ENCODE measurements around the gene GALNT6.

Gene GALNT6

GRCh38 chr12:51391283-51392123, at the start of gene GALNT6:
Gene GALNT6, minus strand, starts transcription at chr12:51391406. Its CDS starts 11,625 bp downstream, at chr12:51379781.
- Histone ChIP-seq H3K27me3 (ENCODE audit: control insufficient read depth, insufficient read depth, low read length) (no peaks in the 10 kb centered on the region), H3K9ac (ENCODE audit: low read depth, low read length) (peak within 1 kb of the TSS; percentile 75), H3K27ac (ENCODE audit: low read depth, low read length) (peak within 1 kb of the TSS; percentile 44), H3K4me3 (ENCODE audit: low read depth, low read length) (peak within 1 kb of the TSS; percentile 80), H3K9me3 (ENCODE audit: control insufficient read depth, insufficient read depth, low read length) (no peaks in the 10 kb centered on the region), H3K4me1 (ENCODE audit: control insufficient read depth, insufficient read depth, low read length) (peaks cover 27% of the 10 kb centered on the region), H3K36me3 (ENCODE audit: control insufficient read depth, insufficient read depth, low read length) (peaks cover 15% of the 10 kb centered on the region)

- Histone ChIP-seq H3K9me3 (ENCODE audit: control insufficient read depth, insufficient read depth, low read length) (no peaks in the 10 kb centered on the region), H3K27ac (ENCODE audit: low read depth, low read length) (no peak overlapping the region), H3K4me1 (ENCODE audit: control insufficient read depth, insufficient read depth, low read length) (peaks cover 7% of the 10 kb centered on the region), H3K27me3 (ENCODE audit: control insufficient read depth, insufficient read depth, low read length) (no peaks in the 10 kb centered on the region), H3K36me3 (ENCODE audit: control insufficient read depth, insufficient read depth, low read length) (no peaks in the 10 kb centered on the region), H3K4me3 (ENCODE audit: low read depth, low read length) (no peak overlapping the region), H3K9ac (ENCODE audit: low read depth, low read length) (no peak overlapping the region)
Measured at GRCh38 chr12:51439330-51439729, 48.1 kb upstream of the GALNT6 start.

GRCh38 chr12:51437431-51437830, 46.2 kb upstream of the GALNT6 start:
- H3K4me1 ChIP-seq (ENCODE audit: control insufficient read depth, insufficient read depth, low read length): peaks cover 20% of the 10 kb centered on the region
- no peak overlapping the region for H3K9ac ChIP-seq (ENCODE audit: low read depth, low read length)
- H3K27me3 ChIP-seq (ENCODE audit: control insufficient read depth, insufficient read depth, low read length): no peaks in the 10 kb centered on the region
- H3K36me3 ChIP-seq (ENCODE audit: control insufficient read depth, insufficient read depth, low read length): no peaks in the 10 kb centered on the region
- H3K4me3 ChIP-seq (ENCODE audit: low read depth, low read length): no peak overlapping the region
- H3K9me3 ChIP-seq (ENCODE audit: control insufficient read depth, insufficient read depth, low read length): no peaks in the 10 kb centered on the region
- no peak overlapping the region for H3K27ac ChIP-seq (ENCODE audit: low read depth, low read length)

- no peak overlapping the region for H3K4me3 ChIP-seq (ENCODE audit: low read depth, low read length)
- peaks cover 20% of the 10 kb centered on the region for H3K4me1 ChIP-seq (ENCODE audit: control insufficient read depth, insufficient read depth, low read length)
- H3K27ac ChIP-seq (ENCODE audit: low read depth, low read length): no peak overlapping the region
- no peaks in the 10 kb centered on the region for H3K36me3 ChIP-seq (ENCODE audit: control insufficient read depth, insufficient read depth, low read length)
- H3K27me3 ChIP-seq (ENCODE audit: control insufficient read depth, insufficient read depth, low read length): no peaks in the 10 kb centered on the region
- H3K9ac ChIP-seq (ENCODE audit: low read depth, low read length): no peak overlapping the region
- H3K9me3 ChIP-seq (ENCODE audit: control insufficient read depth, insufficient read depth, low read length): no peaks in the 10 kb centered on the region
Measured at GRCh38 chr12:51434305-51434704, 43.1 kb upstream of the GALNT6 start.

GRCh38 chr12:51432921-51433320, 41.7 kb upstream of the GALNT6 start:
- peaks cover 20% of the 10 kb centered on the region for H3K4me1 ChIP-seq (ENCODE audit: control insufficient read depth, insufficient read depth, low read length)
- H3K27ac ChIP-seq (ENCODE audit: low read depth, low read length): no peak overlapping the region
- H3K27me3 ChIP-seq (ENCODE audit: control insufficient read depth, insufficient read depth, low read length): no peaks in the 10 kb centered on the region
- no peak overlapping the region for H3K9ac ChIP-seq (ENCODE audit: low read depth, low read length)
- H3K36me3 ChIP-seq (ENCODE audit: control insufficient read depth, insufficient read depth, low read length): no peaks in the 10 kb centered on the region
- no peak overlapping the region for H3K4me3 ChIP-seq (ENCODE audit: low read depth, low read length)
- H3K9me3 ChIP-seq (ENCODE audit: control insufficient read depth, insufficient read depth, low read length): no peaks in the 10 kb centered on the region

GRCh38 chr12:51430196-51430895, 39.1 kb upstream of the GALNT6 start:
- Histone ChIP-seq H3K9ac (ENCODE audit: low read depth, low read length) (no peak overlapping the region), H3K4me3 (ENCODE audit: low read depth, low read length) (no peak overlapping the region), H3K27ac (ENCODE audit: low read depth, low read length) (no peak overlapping the region), H3K9me3 (ENCODE audit: control insufficient read depth, insufficient read depth, low read length) (no peaks in the 10 kb centered on the region), H3K36me3 (ENCODE audit: control insufficient read depth, insufficient read depth, low read length) (no peaks in the 10 kb centered on the region), H3K27me3 (ENCODE audit: control insufficient read depth, insufficient read depth, low read length) (no peaks in the 10 kb centered on the region), H3K4me1 (ENCODE audit: control insufficient read depth, insufficient read depth, low read length) (peaks cover 28% of the 10 kb centered on the region)

- Histone ChIP-seq H3K36me3 (ENCODE audit: control insufficient read depth, insufficient read depth, low read length) (no peaks in the 10 kb centered on the region), H3K4me1 (ENCODE audit: control insufficient read depth, insufficient read depth, low read length) (peaks cover 24% of the 10 kb centered on the region), H3K27me3 (ENCODE audit: control insufficient read depth, insufficient read depth, low read length) (no peaks in the 10 kb centered on the region), H3K9ac (ENCODE audit: low read depth, low read length) (no peak overlapping the region), H3K27ac (ENCODE audit: low read depth, low read length) (no peak overlapping the region), H3K4me3 (ENCODE audit: low read depth, low read length) (no peak overlapping the region), H3K9me3 (ENCODE audit: control insufficient read depth, insufficient read depth, low read length) (no peaks in the 10 kb centered on the region)
Measured at GRCh38 chr12:51429700-51430099, 38.5 kb upstream of the GALNT6 start.

- no peak overlapping the region for H3K4me3 ChIP-seq (ENCODE audit: low read depth, low read length)
- H3K27me3 ChIP-seq (ENCODE audit: control insufficient read depth, insufficient read depth, low read length): no peaks in the 10 kb centered on the region
- no peak overlapping the region for H3K9ac ChIP-seq (ENCODE audit: low read depth, low read length)
- no peak overlapping the region for H3K27ac ChIP-seq (ENCODE audit: low read depth, low read length)
- H3K4me1 ChIP-seq (ENCODE audit: control insufficient read depth, insufficient read depth, low read length): peaks cover 18% of the 10 kb centered on the region
- no peaks in the 10 kb centered on the region for H3K9me3 ChIP-seq (ENCODE audit: control insufficient read depth, insufficient read depth, low read length)
- no peaks in the 10 kb centered on the region for H3K36me3 ChIP-seq (ENCODE audit: control insufficient read depth, insufficient read depth, low read length)
Measured at GRCh38 chr12:51428256-51428655, 37.0 kb upstream of the GALNT6 start.

- H3K9me3 ChIP-seq (ENCODE audit: control insufficient read depth, insufficient read depth, low read length): no peaks in the 10 kb centered on the region
- H3K9ac ChIP-seq (ENCODE audit: low read depth, low read length): 0 out of 2 replicates have a peak within 1 kb of the TSS, but pooled peaks have one; percentile 7
- peak within 1 kb of the TSS; percentile 81 for H3K4me3 ChIP-seq (ENCODE audit: low read depth, low read length)
- peak within 1 kb of the TSS; percentile 37 for H3K27ac ChIP-seq (ENCODE audit: low read depth, low read length)
- H3K27me3 ChIP-seq (ENCODE audit: control insufficient read depth, insufficient read depth, low read length): no peaks in the 10 kb centered on the region
- H3K36me3 ChIP-seq (ENCODE audit: control insufficient read depth, insufficient read depth, low read length): no peaks in the 10 kb centered on the region
- H3K4me1 ChIP-seq (ENCODE audit: control insufficient read depth, insufficient read depth, low read length): peaks cover 16% of the 10 kb centered on the region
Measured at GRCh38 chr12:51424662-51425539, 33.7 kb upstream of the GALNT6 start, which contains the start of gene SLC4A8. Gene SLC4A8, plus strand, starts transcription at chr12:51424831. Its CDS starts 157 bp downstream, at chr12:51424988.

- no peaks in the 10 kb centered on the region for H3K27me3 ChIP-seq (ENCODE audit: control insufficient read depth, insufficient read depth, low read length)
- no peak overlapping the region for H3K27ac ChIP-seq (ENCODE audit: low read depth, low read length)
- H3K4me1 ChIP-seq (ENCODE audit: control insufficient read depth, insufficient read depth, low read length): peaks cover 23% of the 10 kb centered on the region
- no peak overlapping the region; the same call in 1 of the 2 replicates for H3K4me3 ChIP-seq (ENCODE audit: low read depth, low read length)
- no peaks in the 10 kb centered on the region for H3K36me3 ChIP-seq (ENCODE audit: control insufficient read depth, insufficient read depth, low read length)
- no peak overlapping the region for H3K9ac ChIP-seq (ENCODE audit: low read depth, low read length)
- no peaks in the 10 kb centered on the region for H3K9me3 ChIP-seq (ENCODE audit: control insufficient read depth, insufficient read depth, low read length)
Measured at GRCh38 chr12:51424094-51424661, 33.0 kb upstream of the GALNT6 start.
